SIG-M5 treated with dmso at 0.1 percent for 504 hours (cell line): Measurements from ENCODE around the gene LRRC28.
"Not testable (repeated sequence)": the region's sequence is repeated elsewhere in the genome, so short reads cannot be mapped to it uniquely, and the experiment has no call there.

Experiments used
- DNase-seq: peaks from one replicate; lab custom pipeline; 2025; ENCODE audit not compliant: unreplicated experiment; lab: John Stamatoyannopoulos, UW

Gene LRRC28

GRCh38 chr15:99250857-99251841, at the start of gene LRRC28:
LRRC28 (plus strand) TSS chr15:99251481; CDS start chr15:99255958, 4,477 bp downstream.
- DNase-seq = peak; percentile 98

- no peak for DNase-seq
Measured at GRCh38 chr15:99202176-99202552, 49.1 kb upstream of the LRRC28 start.

GRCh38 chr15:99207672-99208071, 43.6 kb upstream of the LRRC28 start:
- no peak for DNase-seq

- no peak for DNase-seq
Measured at GRCh38 chr15:99209326-99209725, 42.0 kb upstream of the LRRC28 start.

GRCh38 chr15:99210334-99210733, 40.9 kb upstream of the LRRC28 start:
- no peak for DNase-seq

- DNase-seq = no peak
Measured at GRCh38 chr15:99211926-99212325, 39.4 kb upstream of the LRRC28 start.

- no peak for DNase-seq
Measured at GRCh38 chr15:99212406-99212805, 38.9 kb upstream of the LRRC28 start.

GRCh38 chr15:99213187-99213811, 38.0 kb upstream of the LRRC28 start:
- DNase-seq = peak; percentile 51

GRCh38 chr15:99224372-99225214, 26.7 kb upstream of the LRRC28 start:
- DNase-seq = no peak

GRCh38 chr15:99226802-99227201, 24.5 kb upstream of the LRRC28 start:
- DNase-seq = no peak

GRCh38 chr15:99228120-99228770, 23.0 kb upstream of the LRRC28 start:
- DNase-seq = no peak

GRCh38 chr15:99230867-99231266, 20.4 kb upstream of the LRRC28 start:
- DNase-seq = no peak

GRCh38 chr15:99232740-99233139, 18.5 kb upstream of the LRRC28 start:
- DNase-seq = no peak

GRCh38 chr15:99234160-99234559, 17.1 kb upstream of the LRRC28 start:
- not testable (repeated sequence) for DNase-seq

- DNase-seq = no peak
Measured at GRCh38 chr15:99238849-99239248, 12.4 kb upstream of the LRRC28 start.

- DNase-seq = no peak
Measured at GRCh38 chr15:99239545-99240198, 11.6 kb upstream of the LRRC28 start.

GRCh38 chr15:99241752-99242151, 9.5 kb upstream of the LRRC28 start:
- DNase-seq = no peak

GRCh38 chr15:99244306-99244705, 7.0 kb upstream of the LRRC28 start:
- DNase-seq = no peak

- DNase-seq = no peak
Measured at GRCh38 chr15:99247062-99247461, 4.2 kb upstream of the LRRC28 start.

GRCh38 chr15:99248000-99248715, 3.1 kb upstream of the LRRC28 start:
- DNase-seq = no peak
